T-cell (primary cell): ENCODE data around the gene SMYD4. TPM values are rescaled to one million over a fixed set of nuclear protein-coding genes. Genes with fewer than 3 reads are reported as not detected.

ENCODE experiments used
- ATAC-seq, 4 experiments: fragments of 200-7000 bp in 3 of 4; fragments of 150-1000 bp in 1 of 4; cut with Tn5 transposase; replicated peaks in 1 of 4; 1 replicate in 3 of 4; 2 replicates in 1 of 4; pipeline ENCODE4 v1.10.0; 2021; ENCODE audit warnings: moderate library complexity in 3 of 4, mild to moderate bottlenecking in 2 of 4, moderate number of reproducible peaks in 1 of 4
- CTCF ChIA-PET, 2 donors: fragments of 300-600 bp; sonication (Branson Sonifier 250); formaldehyde crosslinking; loops; one replicate each; lab custom pipeline; 2022; ENCODE audit warnings: antibody characterized with exemption in 2 of 2; lab: Charles Lee
- POLR2A ChIA-PET, 2 donors: fragments of 300-600 bp; sonication (Branson Sonifier 250); formaldehyde crosslinking; loops; one replicate each; lab custom pipeline; 2022; ENCODE audit warnings: antibody characterized with exemption in 2 of 2; lab: Charles Lee
- DNase-seq, 35 experiments: peaks; one replicate each; pipeline versions ENCODE4 v3.0.0 to v3.0.0-alpha.2; 2013 to 2023
- H3K27ac ChIP-seq: one replicate; pipeline ENCODE4 v1.5.1; 2013; ENCODE audit warnings: low read length
- H3K27me3 ChIP-seq, 2 experiments: replicated peaks in 1 of 2; 1 replicate in 1 of 2; 2 replicates in 1 of 2; pipeline versions ENCODE4 v1.6.1 to v1.7.0; 2013; ENCODE audit warnings: low read length in 1 of 2, mixed read lengths in 1 of 2; ENCODE audit not compliant: control insufficient read depth in 2 of 2, insufficient read depth in 2 of 2; ENCODE audit errors: extremely low read depth in 1 of 2
- H3K36me3 ChIP-seq, 2 donors: 1 replicate in 1 of 2; 2 replicates in 1 of 2; pipeline versions ENCODE4 v1.6.1 to v1.7.0; 2013; ENCODE audit warnings: low read length in 1 of 2; ENCODE audit not compliant: control insufficient read depth in 2 of 2, insufficient read depth in 1 of 2; ENCODE audit errors: extremely low read depth in 1 of 2
- H3K4me1 ChIP-seq, 2 experiments: 1 replicate in 1 of 2; 2 replicates in 1 of 2; pipeline versions ENCODE4 v1.6.1 to v1.7.0; 2013; ENCODE audit warnings: low read length in 2 of 2, mixed read lengths in 1 of 2; ENCODE audit not compliant: insufficient read depth in 2 of 2, control insufficient read depth in 1 of 2; ENCODE audit errors: extremely low read depth in 1 of 2
- H3K4me3 ChIP-seq, 2 donors: 1 replicate in 1 of 2; 2 replicates in 1 of 2; pipeline versions ENCODE4 v1.5.1 to v1.7.0; 2013; ENCODE audit warnings: mild to moderate bottlenecking in 2 of 2, low read length in 1 of 2, moderate library complexity in 1 of 2; ENCODE audit not compliant: control insufficient read depth in 1 of 2; ENCODE audit errors: extremely low read depth in 1 of 2
- H3K9me3 ChIP-seq: 2 replicates; pipeline ENCODE4 v1.7.0; 2013
- H3K27ac Mint-ChIP-seq, 2 donors: one replicate each; pipeline ENCODE4 v1.8.0; 2020 to 2021; ENCODE audit warnings: mild to moderate bottlenecking in 2 of 2, mixed read lengths in 2 of 2
- H3K27me3 Mint-ChIP-seq, 2 donors: one replicate each; pipeline ENCODE4 v1.8.0; 2021 to 2022; ENCODE audit warnings: mixed read lengths in 2 of 2
- H3K36me3 Mint-ChIP-seq: one replicate; pipeline ENCODE4 v1.8.0; 2021; ENCODE audit warnings: mixed read lengths
- H3K4me1 Mint-ChIP-seq, 3 donors: one replicate each; pipeline ENCODE4 v1.8.0; 2020 to 2022; ENCODE audit warnings: mixed read lengths in 3 of 3, mild to moderate bottlenecking in 1 of 3
- H3K4me3 Mint-ChIP-seq, 3 donors: one replicate each; pipeline ENCODE4 v1.8.0; 2020 to 2022; ENCODE audit warnings: mild to moderate bottlenecking in 3 of 3, mixed read lengths in 3 of 3, moderate library complexity in 3 of 3
- H3K9me3 Mint-ChIP-seq, 3 donors: one replicate each; pipeline ENCODE4 v1.8.0; 2020 to 2022; ENCODE audit warnings: mixed read lengths in 3 of 3
- WGBS: methylation state at CpG from one replicate; pipeline ENCODE4 v1.1.5; 2013; ENCODE audit warnings: missing lambda C conversion rate; ENCODE audit not compliant: insufficient coverage; 5-methylcytosine and 5-hydroxymethylcytosine counted together
- total RNA-seq, 35 experiments: library from RNA in 6 of 35; stranded (reverse) in 6 of 35; fragments of 120-200 nt in 1 of 35; gene quantifications; one replicate each; pipeline versions ENCODE4 v1.2.1 to v1.2.4 and lab custom pipeline; 2013 to 2026

SMYD4 gene
- total RNA-seq, 5 donors from 2014 or later (not counting 1 experiment from before 2014, with no cell fraction given) = 24.4 to 42.7 (median 38.5) TPM

- CTCF ChIA-PET = interaction anchor here in 1 of 2 donors (0.6 to 0.7 kb wide), 2 partner anchors 27 to 438 kb away, joined by 3 read pairs; no protein-coding TSS in a partner anchor
- DNase-seq (no peak), ATAC-seq (no peak)
- POLR2A ChIA-PET = no interaction called here
- no peak overlapping the region for H3K27ac Mint-ChIP-seq
- Histone ChIP-seq H3K4me1 (no peaks in the 10 kb centered on the region), H3K4me3 (no peak overlapping the region), H3K27ac (no peak overlapping the region), H3K36me3 (peaks cover 6 to 34% of the 10 kb centered on the region in 2 donors), H3K27me3 (no peaks in the 10 kb centered on the region), H3K9me3 (no peaks in the 10 kb centered on the region)
- no peaks in the 10 kb centered on the region for H3K9me3 Mint-ChIP-seq
- peaks cover 32% of the 10 kb centered on the region for H3K36me3 Mint-ChIP-seq
- WGBS = no CpG with 5 or more reads among the region's 1 CpG
- H3K4me1 Mint-ChIP-seq = peaks cover 8 to 11% (median 10%) of the 10 kb centered on the region in 3 donors
- no peak overlapping the region for H3K4me3 Mint-ChIP-seq
- no peaks in the 10 kb centered on the region for H3K27me3 Mint-ChIP-seq
Measured at GRCh38 chr17:1796800-1797199, 32.9 kb downstream of the SMYD4 start.

- ChIA-PET CTCF (interaction anchor here in 1 of 2 donors (0.7 kb wide), 1 partner anchor 11 kb away, joined by 3 read pairs; no protein-coding TSS in a partner anchor), POLR2A (interaction anchor here in 1 of 2 donors (0.6 kb wide), 1 partner anchor 482 kb away, joined by 3 read pairs; no protein-coding TSS in a partner anchor)
Measured at GRCh38 chr17:1793447-1793806, 36.3 kb downstream of the SMYD4 start.

GRCh38 chr17:1792495-1793446 lies 36.9 kb downstream of the SMYD4 start:
- Mint-ChIP-seq H3K27ac (peak overlapping the region in 1 of 2 donors; percentile 68), H3K9me3 (no peaks in the 10 kb centered on the region)
- CTCF ChIA-PET = no interaction called here

More at GRCh38 chr17:1793447-1793806, 36.3 kb downstream of the SMYD4 start:
- H3K9me3 Mint-ChIP-seq = no peaks in the 10 kb centered on the region
- H3K27me3 ChIP-seq = no peaks in the 10 kb centered on the region
- no CpG with 5 or more reads among the region's 1 CpG for WGBS
- no peak overlapping the region for H3K4me3 Mint-ChIP-seq
- no peaks in the 10 kb centered on the region for H3K9me3 ChIP-seq
- no peak overlapping the region for H3K27ac ChIP-seq
- no peaks in the 10 kb centered on the region for H3K27me3 Mint-ChIP-seq
- ATAC-seq (no peak), DNase-seq (no peak)
- peaks cover 21% of the 10 kb centered on the region for H3K36me3 Mint-ChIP-seq
- H3K4me3 ChIP-seq = no peak overlapping the region
- H3K27ac Mint-ChIP-seq = peak overlapping the region; percentile 5 to 61
- peaks cover 9 to 13% (median 10%) of the 10 kb centered on the region in 3 donors for H3K4me1 Mint-ChIP-seq
- H3K4me1 ChIP-seq = no peaks in the 10 kb centered on the region
- H3K36me3 ChIP-seq = peaks cover 0 to 18% of the 10 kb centered on the region in 2 donors

DNA sequence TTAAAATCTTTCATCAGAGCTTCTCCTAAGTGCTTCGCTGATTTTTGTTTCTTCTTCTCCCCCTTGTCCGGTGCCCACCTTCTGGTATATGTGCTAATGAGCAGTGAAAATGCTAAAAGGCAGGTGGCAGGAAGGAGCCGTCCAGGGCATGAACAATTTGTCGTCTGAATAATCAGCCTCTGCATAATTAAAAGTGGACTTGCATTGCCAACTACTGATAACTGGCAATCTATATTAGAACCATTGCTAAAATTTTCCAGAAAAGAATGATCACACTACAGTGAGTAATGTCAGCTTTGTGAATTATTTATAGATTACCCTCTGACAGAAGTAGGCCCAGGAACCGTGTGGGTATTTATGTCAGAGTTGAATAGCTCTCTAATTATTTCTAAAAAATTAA lies 39.8 kb downstream of the SMYD4 start:
- H3K27me3 Mint-ChIP-seq = no peaks in the 10 kb centered on the region
- ATAC-seq (no peak), DNase-seq (no peak)
- CTCF ChIA-PET = interaction anchor here in 1 of 2 donors (0.6 kb wide), 1 partner anchor 74 kb away, joined by 3 read pairs; no protein-coding TSS in a partner anchor
- no peak overlapping the region for H3K4me3 ChIP-seq
- H3K36me3 ChIP-seq = peaks cover 19 to 24% of the 10 kb centered on the region in 2 donors
- H3K4me1 Mint-ChIP-seq = peaks cover 0 to 2% (median 1%) of the 10 kb centered on the region in 3 donors
- no CpG with 5 or more reads among the region's 5 CpGs for WGBS
- H3K36me3 Mint-ChIP-seq = peaks cover 30% of the 10 kb centered on the region
- H3K9me3 Mint-ChIP-seq = no peaks in the 10 kb centered on the region
- H3K27ac ChIP-seq = no peak overlapping the region
- POLR2A ChIA-PET = interaction anchor here in 1 of 2 donors (0.6 kb wide), 1 partner anchor 468 kb away, joined by 5 read pairs; no protein-coding TSS in a partner anchor
- no peak overlapping the region for H3K4me3 Mint-ChIP-seq
- H3K27me3 ChIP-seq = no peaks in the 10 kb centered on the region
- H3K9me3 ChIP-seq = no peaks in the 10 kb centered on the region
- H3K4me1 ChIP-seq = no peaks in the 10 kb centered on the region
- no peak overlapping the region for H3K27ac Mint-ChIP-seq

More at GRCh38 chr17:1792495-1793446, 36.9 kb downstream of the SMYD4 start:
- peaks cover 9 to 13% (median 10%) of the 10 kb centered on the region in 3 donors for H3K4me1 Mint-ChIP-seq
- H3K4me3 Mint-ChIP-seq = no peak overlapping the region
- POLR2A ChIA-PET = interaction anchor here (0.6 to 0.7 kb wide), 2 partner anchors 16 to 481 kb away, joined by 3 read pairs; no protein-coding TSS in a partner anchor
- ATAC-seq = no peak
- 92% methylated on average over 4 of the region's 23 CpGs for WGBS
- Histone ChIP-seq H3K36me3 (peaks cover 0 to 13% of the 10 kb centered on the region in 2 donors), H3K4me1 (no peaks in the 10 kb centered on the region), H3K9me3 (no peaks in the 10 kb centered on the region), H3K27ac (no peak overlapping the region), H3K27me3 (no peaks in the 10 kb centered on the region), H3K4me3 (no peak overlapping the region)
- H3K27me3 Mint-ChIP-seq = no peaks in the 10 kb centered on the region
- H3K36me3 Mint-ChIP-seq = peaks cover 21% of the 10 kb centered on the region
- DNase-seq = no peak

DNA sequence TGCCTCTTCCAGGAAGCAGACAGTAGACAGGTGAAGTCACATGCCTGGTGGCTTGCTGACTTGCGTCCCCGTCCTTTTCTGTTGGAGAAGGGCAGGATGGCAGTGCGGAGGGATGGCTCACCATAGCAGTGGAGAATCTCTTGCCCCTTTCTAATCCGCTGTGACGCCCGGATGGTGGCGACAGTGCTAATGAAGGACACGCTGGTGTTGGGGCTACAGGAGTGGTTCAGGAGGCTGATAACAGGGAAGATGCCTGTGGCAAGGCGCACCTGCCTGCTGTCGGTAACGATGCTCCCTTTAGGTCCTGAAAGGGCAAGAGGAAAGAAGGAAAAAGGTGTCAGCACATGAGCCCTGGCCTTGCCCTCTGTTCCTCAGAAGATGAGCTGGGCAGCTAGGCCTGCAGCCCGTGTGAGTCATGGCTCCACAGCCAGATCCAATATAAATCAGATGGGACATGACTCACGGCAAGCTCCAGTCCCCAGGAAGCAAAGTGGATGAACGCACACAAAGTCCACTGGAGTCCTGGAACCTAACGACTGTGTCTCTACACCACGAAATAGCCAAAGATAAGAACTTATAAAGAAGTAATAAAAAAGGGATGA lies 42.3 kb downstream of the SMYD4 start:
- POLR2A ChIA-PET = no interaction called here
- DNase-seq (no peak), ATAC-seq (no peak)
- H3K4me3 ChIP-seq = no peak overlapping the region
- CTCF ChIA-PET = interaction anchor here in 1 of 2 donors (0.7 kb wide), 1 partner anchor 91 kb away, joined by 3 read pairs; no protein-coding TSS in a partner anchor
- peaks cover 42% of the 10 kb centered on the region for H3K36me3 Mint-ChIP-seq
- 95% methylated on average over 12 of the region's 16 CpGs for WGBS
- H3K27ac Mint-ChIP-seq = no peak overlapping the region
- peaks cover 0 to 15% (median 13%) of the 10 kb centered on the region in 3 donors for H3K4me1 Mint-ChIP-seq
- H3K27me3 Mint-ChIP-seq = no peaks in the 10 kb centered on the region
- no peak overlapping the region for H3K4me3 Mint-ChIP-seq
- peaks cover 24 to 44% of the 10 kb centered on the region in 2 donors for H3K36me3 ChIP-seq
- no peaks in the 10 kb centered on the region for H3K9me3 Mint-ChIP-seq
- H3K4me1 ChIP-seq = no peaks in the 10 kb centered on the region
- no peak overlapping the region for H3K27ac ChIP-seq
- H3K27me3 ChIP-seq = no peaks in the 10 kb centered on the region
- H3K9me3 ChIP-seq = no peaks in the 10 kb centered on the region

DNA sequence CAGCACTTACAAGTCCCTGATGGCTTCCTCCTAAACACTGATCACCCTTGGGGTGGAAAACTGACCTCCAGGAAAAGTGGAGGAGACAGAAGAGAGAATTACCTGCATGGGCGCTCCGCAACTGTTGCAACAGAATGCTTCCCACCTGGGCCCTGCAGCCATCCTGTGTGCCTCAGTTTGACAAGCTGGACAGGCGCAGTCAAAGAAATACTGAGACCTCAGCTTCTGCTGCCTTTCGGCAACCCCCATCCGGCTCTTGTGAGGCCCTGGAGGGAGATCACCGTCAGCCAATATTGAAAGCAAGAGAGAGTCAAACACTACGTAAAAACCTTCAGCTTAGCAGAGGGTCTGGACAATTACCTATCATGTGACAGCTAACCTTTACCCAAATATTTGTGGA lies 43.0 kb downstream of the SMYD4 start:
- CTCF ChIA-PET = no interaction called here
- no peaks in the 10 kb centered on the region for H3K9me3 Mint-ChIP-seq
- Histone ChIP-seq H3K36me3 (peaks cover 27 to 51% of the 10 kb centered on the region in 2 donors), H3K4me3 (no peak overlapping the region), H3K9me3 (no peaks in the 10 kb centered on the region), H3K27me3 (no peaks in the 10 kb centered on the region), H3K27ac (no peak overlapping the region), H3K4me1 (no peaks in the 10 kb centered on the region)
- POLR2A ChIA-PET = no interaction called here
- WGBS = 99% methylated on average over 7 of the region's 7 CpGs
- DNase-seq (no peak), ATAC-seq (no peak)
- no peaks in the 10 kb centered on the region for H3K27me3 Mint-ChIP-seq
- H3K4me3 Mint-ChIP-seq = no peak overlapping the region
- peaks cover 49% of the 10 kb centered on the region for H3K36me3 Mint-ChIP-seq
- H3K4me1 Mint-ChIP-seq = peaks cover 0 to 15% (median 13%) of the 10 kb centered on the region in 3 donors
- no peak overlapping the region for H3K27ac Mint-ChIP-seq
